Medulla oblongata (tissue), 1 donor: Measurements from ENCODE around the gene MRPL10.

ENCODE experiments used
- DNase-seq: peaks from one replicate; pipeline ENCODE4 v3.0.0-alpha.2; 2015; ENCODE audit errors: extremely low spot score

Gene MRPL10

DNA sequence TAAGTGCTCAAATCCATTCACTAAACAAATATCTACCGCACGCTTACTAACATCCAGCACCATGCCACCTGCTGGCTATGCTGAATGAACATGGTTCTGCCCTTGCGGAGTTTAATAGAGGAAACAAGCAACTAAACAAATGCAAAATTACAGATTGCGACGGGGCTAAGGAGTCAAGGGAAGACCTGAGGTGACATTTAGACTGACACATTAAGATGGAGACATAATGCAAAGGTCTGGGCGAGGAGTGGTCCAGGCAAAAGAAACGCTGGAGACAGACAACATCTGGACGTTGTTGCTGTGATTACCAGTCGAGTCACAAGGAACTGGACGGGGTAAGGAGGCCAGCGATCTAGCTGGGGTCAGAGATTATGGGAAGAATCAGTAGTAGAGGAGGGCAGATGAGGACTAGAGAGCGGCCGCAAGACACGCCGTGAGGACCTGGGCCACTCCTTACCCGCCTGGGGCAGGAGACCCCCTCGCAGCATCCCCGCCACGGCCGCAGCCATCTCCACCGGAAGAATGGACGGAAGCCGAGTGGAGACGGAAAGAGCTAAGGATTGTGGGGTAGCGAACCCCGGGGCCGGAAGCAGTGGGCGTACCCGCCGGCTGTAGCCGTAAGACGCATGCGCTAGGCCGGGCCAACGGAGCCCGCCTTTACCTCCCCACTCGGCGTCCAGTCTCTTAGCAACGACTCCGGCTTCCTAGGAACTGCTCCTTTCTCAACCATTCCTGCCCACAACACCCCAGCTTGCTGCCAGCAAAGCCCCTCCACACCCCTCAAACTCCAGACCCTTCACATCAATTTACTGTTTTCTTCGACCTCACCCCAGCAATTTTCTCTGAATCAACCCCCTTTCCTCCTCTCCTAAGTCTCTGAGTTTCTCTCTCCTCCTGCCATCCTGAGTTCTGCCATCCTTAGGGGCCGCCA is at the start of gene MRPL10, which contains the start of gene LRRC46:
Gene MRPL10, minus strand, starts transcription at position 539 of the 931 bp plus-strand sequence. Its CDS starts 30 bp downstream, at position 509.
Gene LRRC46, plus strand, starts transcription at position 668 of the 931 bp plus-strand sequence. CDS start 320 bp downstream, outside the sequence.
- peak; percentile 94 for DNase-seq

DNA sequence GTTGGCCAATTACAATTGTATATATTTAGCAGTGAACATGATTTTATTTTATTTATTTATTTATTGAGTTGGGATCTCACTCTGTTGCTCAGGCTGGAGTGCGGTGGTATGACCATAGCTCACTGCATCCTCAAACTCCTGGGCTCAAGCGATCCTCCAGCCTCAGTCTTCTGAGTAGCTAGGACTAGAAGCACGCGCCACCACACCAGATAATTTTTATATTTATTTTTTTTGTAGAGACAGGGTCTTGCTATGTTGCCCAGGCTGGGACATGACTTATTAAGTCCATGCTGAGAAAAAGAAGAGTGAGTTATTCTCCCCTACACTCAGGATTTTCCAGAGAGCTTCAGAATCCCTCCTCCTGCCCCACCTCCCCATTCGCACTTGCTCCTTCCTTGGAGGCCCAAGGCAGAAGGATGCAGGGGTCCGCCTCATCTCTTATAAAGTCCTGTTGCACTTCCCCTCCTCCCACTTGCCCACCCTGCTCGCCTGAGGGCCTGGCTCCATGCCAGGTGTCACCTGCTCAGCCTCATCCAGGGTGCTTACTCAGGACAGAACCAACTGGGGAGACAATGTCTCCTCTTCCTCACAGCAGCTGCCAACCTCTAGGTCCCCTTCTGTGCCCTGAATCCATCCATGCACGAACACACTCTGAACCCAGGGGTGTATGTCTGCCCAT is 48.6 kb upstream of the MRPL10 start:
- no peak for DNase-seq

DNA sequence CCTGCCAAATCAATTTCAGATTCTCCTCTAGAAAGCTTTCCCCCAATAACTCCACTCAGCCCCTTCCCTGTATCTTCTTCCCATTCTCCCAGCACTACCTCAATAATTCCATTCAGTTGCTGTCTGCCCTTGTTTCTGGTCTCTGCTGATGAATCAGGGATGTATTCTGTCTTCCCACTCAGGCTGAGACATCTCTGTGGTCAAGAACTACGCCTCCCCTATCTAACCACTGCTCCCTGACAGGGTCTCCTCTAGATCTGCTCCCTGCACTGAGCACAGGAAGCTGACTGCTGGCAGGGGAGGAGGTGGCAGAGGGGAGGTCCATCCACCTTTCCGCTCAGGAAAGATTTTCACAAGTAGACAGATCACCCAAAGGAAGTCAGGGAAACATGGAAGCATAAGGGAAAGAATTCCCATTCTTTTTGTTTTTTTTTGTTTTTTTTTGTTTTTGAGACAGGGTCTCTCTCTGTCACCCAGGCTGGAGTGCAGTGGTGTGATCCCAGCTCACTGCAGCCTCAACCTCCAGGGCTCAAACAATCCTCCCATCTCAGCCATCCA is 47.8 kb upstream of the MRPL10 start:
- DNase-seq: no peak

DNA sequence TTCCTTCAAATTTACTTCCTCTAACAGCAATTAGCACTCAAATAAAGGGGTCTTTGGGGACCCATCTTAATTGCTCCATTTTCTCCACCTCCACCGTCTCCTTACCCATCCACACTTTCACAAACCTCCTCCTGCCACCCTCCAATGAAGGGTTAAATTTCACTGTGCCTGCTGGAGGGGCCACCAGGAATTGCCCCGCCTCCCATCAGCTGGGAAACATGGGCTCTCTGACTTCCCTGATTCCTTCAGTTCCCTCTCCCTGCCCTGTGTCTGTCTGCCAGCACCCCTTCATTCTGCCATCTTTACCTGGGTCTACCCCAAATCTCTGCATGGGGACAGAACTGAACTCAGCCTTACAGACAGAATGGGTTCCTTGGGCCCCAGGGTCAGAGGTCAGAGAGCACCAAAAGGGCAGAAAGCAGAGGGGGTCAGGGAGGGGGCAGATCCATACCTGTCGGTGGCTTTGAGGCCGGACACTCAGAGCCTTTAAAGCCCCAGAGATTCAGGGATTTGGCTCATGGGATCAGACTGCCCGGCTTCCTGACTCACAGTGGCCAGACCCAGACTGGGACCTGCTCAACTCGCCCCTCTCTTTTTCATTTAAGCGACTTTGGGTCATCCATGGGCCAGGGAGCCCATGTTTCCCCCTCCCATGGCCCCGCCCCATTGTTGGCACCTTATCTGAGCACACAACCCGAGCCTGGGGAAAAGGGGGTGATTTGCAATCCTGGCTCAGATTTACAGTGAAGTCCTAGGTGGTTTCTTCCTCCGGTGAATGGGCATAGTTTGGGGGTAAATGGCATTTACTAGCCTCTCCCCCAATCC is 47.1 kb upstream of the MRPL10 start:
- no peak for DNase-seq

DNA sequence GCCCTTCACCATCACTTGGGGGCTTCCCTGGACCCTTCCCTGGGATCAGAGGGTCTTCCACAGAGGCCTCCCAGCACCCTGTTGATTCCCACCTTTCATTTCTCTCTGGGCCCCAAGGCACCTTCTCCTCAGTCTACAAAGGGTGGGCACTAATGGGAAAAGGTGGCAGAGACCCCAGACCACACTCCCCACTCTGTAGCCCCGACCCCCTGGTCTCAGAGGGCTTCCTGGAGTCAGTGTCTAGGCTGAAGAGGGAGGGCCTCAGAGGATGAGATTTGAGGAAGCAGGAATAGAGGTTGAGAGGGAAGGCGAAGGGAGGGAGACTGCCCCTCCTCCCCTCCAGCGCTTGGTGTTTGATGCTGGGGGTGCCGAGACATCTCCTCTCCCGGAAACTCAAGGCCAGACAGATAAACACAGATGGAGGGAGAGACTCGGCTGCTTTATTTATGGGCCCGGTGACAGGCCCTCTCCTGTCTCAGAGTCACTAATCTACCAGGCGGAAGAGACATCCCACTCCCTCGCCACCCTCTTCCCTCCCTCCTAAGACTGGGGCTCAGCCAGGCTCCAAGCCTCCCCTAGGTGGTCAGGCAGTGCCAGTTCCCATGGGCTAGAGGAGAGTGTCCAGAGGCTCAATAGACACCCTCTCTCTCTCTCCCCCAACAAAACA is 46.2 kb upstream of the MRPL10 start:
- DNase-seq: no peak

DNA sequence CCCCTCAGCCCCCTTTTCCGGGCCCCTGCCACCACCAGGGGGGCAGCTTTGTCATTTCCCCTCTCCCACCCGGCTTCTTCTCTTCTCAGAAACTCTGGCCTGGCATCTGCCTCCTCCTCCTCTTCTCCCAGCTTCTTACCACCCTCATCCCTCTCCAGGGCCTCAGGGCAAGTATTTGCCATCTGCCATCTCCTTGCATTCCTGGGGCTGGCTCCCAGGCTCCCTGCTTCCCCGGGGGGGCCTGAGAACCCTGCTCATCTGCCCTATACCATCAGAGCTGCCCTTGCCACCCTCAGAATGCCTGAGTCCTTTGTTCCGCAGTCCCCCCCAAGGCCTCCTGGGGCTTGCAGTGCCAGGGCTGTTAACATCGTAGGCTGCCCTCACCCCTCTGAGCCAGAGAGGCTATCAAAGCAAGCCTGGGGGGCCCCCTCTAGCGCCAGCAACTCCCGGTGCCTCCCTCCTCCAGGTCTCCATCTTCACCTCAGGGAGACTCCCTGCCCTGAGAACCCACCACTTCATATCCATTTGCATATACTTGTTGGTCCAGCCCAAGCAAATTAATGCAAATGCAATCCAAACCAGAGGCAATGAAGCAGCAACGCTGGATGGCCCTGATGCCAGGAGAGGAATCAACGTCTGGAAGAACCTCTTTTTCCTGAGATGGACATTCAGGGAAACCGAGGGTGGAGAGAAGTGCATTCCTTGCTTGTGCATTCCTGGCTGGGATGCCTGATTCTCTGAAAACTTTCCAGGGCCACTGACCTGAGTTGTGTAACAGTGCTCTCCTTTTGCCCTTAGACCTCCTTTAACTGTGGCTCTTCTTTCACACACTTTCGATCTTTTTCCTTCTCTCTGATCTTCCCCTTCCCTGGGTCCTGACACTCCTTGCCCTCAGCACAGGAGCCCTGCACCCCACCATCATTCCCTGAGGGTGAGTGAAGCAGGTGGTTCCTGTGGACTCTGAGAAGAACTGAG is 44.0 kb upstream of the MRPL10 start:
- DNase-seq: no peak

DNA sequence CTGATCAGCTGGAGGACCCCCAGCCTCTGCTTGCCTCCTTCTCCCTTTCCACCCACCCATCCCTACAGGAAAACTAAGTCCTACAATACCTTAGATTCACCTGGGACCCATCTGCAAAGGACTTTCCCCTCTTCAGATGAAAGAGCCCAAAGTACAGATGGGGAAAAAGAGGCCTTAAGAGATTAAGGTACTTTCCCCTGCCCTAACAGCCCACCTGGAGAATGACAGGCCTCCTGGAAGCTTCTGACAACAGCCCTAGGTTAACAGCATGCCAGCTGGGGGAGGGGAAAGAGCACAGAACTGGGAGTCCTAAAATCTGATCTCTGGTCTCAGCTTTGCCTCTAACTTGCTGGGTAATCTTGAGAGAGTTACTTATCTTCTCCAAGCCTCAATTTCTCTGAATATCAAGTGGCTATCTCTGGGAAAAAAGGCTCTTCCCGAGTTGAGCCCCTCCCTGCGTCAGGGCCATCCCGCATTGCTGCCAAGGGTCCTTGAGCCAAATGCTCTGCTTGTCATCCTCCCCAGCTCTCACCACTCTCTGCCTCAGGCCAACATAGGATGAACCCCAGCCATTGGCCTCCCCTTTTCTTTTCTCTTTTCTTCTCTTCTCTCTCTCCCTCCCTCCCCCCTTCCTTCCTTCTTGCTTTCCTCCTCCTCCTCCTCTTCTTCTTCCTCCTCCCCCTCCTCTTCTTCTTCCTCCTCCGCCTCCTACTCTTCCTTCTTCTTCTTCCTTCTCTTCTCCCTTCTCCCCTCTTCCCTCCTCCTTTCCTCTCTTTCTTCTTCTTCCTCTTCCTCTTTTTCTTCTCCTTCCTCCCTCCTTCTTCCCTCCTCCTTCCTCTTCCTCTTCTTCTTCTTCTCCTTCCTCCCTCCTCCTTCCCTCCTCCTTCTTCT is 42.1 kb upstream of the MRPL10 start:
- no peak for DNase-seq

DNA sequence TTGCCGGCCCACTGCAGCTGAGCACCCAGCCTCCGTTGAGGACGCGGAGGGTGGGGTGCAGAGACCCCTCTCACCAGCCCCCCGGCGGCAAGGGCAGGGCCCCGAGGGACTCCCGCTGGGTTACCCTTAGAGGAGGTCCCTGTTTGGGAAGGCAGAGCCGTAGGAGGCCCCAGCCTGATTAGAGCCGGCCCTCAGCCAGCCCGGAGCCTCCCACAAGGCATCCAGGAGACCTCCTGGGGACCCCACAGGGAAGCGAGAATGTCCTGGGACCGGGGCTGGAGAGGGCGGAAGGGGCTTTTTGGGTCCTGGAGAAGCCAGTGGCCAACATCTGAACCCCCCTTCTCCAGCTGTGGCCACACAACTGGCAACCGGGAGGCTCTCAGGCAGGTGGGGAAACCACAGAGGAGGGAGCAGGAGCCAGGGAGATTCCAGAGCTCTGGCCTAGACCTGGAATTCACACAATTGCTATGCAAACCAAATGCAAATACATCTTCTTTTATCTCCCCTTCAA is 41.4 kb upstream of the MRPL10 start:
- DNase-seq: no peak

DNA sequence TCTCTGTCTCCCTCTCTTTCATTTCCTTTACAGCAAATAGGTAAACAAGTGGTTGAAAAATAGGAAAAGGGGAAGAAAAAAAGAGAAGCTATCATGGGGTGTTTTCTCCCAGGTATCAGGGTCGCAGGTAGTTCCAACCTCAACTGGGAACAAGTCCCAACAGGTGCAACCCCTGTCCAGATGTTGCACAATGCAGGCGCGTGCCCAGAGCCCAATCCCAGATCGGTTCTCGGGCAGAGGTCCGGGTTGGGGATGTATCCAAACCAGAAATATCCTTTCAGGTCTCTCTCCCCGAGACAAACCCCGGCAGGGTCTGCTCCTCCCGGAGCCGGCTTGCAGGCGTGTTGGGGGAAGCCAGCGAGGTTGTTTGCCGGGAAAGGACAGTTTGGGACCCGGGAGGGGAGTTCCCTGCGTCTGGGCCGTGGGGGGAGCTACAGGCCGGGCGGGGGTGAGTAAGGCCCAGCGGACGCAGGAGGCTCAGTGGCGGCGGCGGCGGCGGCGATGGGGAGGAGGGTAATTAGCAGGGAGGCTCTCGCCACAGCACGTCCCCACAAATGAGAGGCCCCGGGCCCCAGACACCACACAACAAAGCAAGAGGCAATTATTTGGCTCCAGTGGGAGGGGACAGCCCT is 40.8 kb upstream of the MRPL10 start:
- no peak for DNase-seq

DNA sequence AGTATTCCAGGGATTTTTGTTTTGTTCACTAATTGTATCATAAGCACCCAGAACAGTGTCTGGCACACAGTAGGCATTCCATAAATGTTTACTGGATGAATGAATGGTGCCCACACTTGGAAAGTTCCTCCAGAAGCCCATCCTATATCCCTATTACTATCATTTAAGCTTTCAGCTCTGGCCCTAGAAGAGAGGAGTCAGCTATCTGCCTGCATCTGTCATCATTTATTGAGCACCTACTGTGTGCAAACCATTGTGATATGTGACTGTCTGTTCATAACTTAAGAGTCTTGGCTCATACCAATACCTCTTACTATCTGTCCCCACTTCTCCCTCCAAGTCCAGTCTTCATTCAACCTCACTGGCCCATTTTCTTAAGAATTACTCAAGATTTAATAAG is 39.7 kb upstream of the MRPL10 start:
- no peak for DNase-seq

DNA sequence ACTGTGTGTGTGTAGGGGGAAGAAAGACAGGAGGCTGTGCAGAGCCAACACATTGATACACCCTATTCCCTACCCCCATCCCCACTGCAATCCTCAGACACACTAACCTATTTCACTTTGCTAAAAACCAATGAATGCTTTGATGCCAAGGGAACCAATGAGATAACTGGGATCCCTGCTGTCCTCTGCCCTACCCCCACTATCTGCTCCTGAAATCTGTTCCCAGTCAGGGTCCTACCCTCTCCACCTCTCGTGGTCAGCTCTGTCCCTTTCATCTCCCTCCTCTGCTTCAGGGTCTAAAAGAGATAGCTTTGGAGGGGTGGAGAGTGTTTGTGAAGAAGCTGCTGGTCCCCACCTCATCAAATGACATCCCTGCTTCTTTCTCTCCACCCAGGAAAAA is 38.7 kb upstream of the MRPL10 start:
- no peak for DNase-seq

DNA sequence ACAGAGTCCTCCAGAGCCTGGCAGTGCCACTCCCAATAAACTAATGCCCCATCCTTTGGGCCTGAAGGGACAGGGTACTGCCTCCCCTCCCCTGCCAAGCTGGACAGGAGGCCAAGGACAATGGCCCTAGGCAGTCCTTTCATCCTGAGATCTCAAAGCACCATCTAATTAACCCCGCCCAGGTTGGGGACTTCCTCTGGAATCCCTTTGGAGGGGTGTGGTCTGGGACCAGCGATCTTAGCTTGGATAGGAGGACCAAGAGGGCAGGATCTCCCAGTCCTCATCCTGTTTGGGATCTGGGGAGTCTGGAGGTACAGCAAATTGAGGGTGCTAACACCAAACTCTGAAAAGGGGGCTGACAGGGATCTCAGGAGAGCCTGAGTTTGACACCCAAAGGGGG is 37.8 kb upstream of the MRPL10 start:
- no peak for DNase-seq

DNA sequence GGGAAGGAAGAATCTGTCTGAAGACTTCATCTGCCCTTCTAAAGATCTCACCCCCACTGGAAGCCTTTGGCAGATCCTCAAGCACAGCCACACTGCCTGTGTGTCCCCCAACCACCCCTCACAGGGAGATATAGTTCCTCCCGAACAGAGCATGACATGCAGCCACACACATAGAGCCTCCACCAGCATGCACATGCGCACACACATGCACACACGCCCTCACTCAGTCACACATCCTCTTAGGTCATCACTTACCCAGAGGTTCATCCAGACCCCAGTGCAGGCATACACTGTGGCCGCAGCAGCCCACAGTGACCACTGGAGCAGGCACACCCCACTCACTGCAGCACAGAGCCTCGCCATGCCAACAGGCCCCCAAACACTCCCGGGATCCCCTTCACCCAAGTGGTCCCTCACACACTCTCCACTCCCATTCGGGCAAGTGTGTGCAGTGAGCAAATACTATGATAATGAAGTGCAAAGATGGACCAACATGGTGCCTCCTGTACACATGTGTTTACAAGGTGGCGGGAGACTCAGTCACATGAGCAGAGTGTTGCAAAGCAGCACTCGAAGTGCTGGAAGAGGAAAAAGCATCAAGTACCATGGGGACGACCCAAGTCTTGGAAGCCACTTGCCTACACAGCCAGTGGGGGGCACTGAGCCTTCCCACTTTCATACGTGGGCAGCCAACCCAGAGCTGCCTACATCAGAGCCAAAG is 36.6 kb upstream of the MRPL10 start:
- DNase-seq: no peak

DNA sequence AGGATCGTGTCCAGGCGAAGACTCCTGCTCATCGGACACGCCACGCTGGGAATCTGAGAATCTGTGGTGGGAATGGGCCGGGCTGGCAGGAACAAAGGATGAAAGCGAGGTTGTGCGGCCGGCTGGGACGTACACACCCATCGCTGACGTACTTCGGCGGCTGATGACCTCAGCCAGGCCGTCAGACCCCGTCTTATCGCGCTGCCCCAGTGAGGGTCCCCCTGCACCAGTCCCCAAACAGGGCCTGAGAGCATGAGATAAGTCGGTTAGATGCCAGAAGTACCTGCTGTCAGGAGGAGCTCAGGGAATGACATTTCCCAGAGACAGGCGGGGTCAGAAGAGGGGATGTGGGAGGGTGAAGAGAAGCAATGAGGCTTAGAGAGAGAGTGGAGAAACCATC is 35.6 kb upstream of the MRPL10 start:
- no peak for DNase-seq

DNA sequence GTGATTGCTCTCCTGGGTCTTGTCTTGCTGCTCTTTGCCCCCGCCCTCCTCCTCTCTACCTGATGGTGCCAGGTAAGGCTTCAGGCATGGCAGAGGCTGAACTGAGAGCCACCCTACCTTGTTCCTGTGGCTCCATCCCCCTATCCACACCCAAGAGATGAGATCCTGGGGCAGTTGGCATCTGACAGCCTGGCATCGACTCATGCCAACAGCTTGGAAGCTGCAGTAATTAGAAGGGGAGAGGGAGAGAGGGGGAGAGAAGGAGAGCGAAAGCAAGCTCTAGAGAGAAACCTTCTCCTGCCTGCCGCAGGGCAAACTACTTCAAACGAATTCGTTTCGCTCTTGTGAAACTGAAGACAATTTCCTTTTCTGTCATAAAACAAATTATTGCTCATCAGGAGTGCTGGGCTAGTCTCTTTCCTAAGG is 33.5 kb upstream of the MRPL10 start:
- no peak for DNase-seq

DNA sequence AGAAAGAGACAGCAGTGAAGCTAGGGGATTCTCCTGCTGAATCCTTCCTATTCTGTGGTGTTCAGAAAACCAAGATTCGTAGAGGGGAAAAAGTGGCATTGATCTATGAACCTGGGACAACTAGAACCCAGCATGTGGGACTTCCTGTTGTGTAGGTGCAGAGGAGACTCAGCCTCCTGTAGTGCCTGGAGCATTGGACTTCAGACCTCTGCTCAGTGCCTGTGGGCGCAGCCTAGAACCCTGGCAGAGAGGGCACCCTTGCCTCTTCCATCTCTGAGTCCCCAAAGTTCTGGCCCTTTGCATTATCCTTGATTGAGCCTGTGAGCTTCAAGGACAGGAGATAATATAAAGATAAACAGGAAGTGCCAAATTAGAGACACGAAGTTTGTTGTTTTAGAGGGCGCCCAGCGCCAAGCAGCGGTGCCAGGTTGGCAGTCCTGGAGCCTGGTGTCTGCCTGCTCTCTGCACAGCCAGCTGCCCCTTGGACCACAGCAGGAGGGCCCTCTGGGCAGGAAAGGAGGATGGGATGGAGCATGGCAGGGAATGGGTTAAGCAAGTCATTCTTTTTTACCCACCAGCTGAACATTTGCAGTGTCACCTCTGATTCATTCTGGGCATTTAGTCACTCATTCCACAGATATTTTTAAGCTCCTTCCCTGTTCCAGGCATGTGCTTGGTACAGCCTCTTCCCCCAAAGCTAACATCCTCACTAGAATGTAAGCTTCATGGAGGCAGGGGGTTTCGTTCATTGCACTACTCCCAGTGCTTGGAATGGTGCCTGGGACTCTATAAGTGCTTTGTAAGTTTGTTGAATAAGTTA is 31.5 kb upstream of the MRPL10 start:
- DNase-seq: no peak

DNA sequence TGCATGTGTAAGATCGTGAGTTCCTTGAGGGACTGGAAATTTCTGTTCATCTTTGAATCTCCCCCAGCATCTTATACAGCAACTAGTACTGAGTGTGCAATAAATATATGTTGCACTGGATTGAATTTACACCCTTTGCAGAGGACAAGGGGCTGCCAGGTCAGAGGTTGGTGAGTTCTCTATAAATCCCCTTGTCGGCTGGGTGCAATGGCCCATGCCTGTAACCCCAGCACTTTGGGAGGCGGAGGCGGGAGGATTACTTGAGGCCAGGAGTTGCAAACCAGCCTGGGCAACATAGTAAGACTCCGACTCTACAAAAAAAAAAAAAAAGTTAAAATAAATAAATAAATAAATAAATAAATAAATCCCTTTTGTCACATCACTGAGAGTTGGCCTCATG is 29.0 kb upstream of the MRPL10 start:
- no peak for DNase-seq
